AG04450 (cell line): ENCODE results near the gene FAM217B. TPM values are rescaled to one million over a fixed set of nuclear protein-coding genes. Genes with fewer than 3 reads are reported as not detected.

Experiments used
- CTCF ChIA-PET: fragments of 300-600, 350-600 bp; formaldehyde crosslinking; extraction: SDS; loops from one replicate; lab custom pipeline; 2022; ENCODE audit warnings: antibody characterized with exemption, inconsistent platforms; lab: Charles Lee
- POLR2A ChIA-PET: fragments of 350-600 bp; formaldehyde crosslinking; extraction: SDS; loops from one replicate; lab custom pipeline; 2021; ENCODE audit warnings: antibody characterized with exemption, inconsistent platforms; lab: Yijun Ruan, JAX
- DNase-seq: peaks from one replicate; pipeline ENCODE4 v3.0.0-alpha.2; 2011; ENCODE audit warnings: low read depth, low spot score
- H3K27ac ChIP-seq: one replicate; pipeline ENCODE4 v1.5.1; 2012; ENCODE audit warnings: low read depth, low read length, control low read depth
- H3K27me3 ChIP-seq: one replicate; pipeline ENCODE4 v1.6.0; 2012; ENCODE audit warnings: low read length; ENCODE audit not compliant: control insufficient read depth, insufficient read depth
- H3K4me3 ChIP-seq: 2 replicates; pipeline ENCODE4 v1.5.1; 2011; ENCODE audit warnings: mild to moderate bottlenecking, low read depth, low read length, control low read depth
- H3K9me3 ChIP-seq: 2 replicates; pipeline ENCODE4 v1.5.1; 2012; ENCODE audit warnings: low read length; ENCODE audit not compliant: control insufficient read depth, insufficient read depth
- CTCF ChIP-seq: IDR thresholded peaks from 2 replicates; pipeline ENCODE4 v1.5.1; 2011; ENCODE audit warnings: low read depth, low read length, control low read depth, inconsistent platforms
- polyA plus RNA-seq: library from polyadenylated mRNA; depleted of rRNA; stranded (reverse); fragments of >200 nt; gene quantifications from 2 replicates; pipeline ENCODE4 v1.2.3, GENCODE V29; 2011

Gene FAM217B
- polyA plus RNA-seq, 1 experiment, result 11.7 TPM

GRCh38 chr20:59923514-59923913 lies 16.7 kb upstream of the FAM217B start:
- H3K27ac ChIP-seq, result no peak overlapping the region
- CTCF ChIA-PET, result interaction anchor here (2.8 kb wide), 1 partner anchor 11 kb away, joined by 18 read pairs; the partner anchor contains the start of gene SYCP2
- H3K27me3 ChIP-seq, result no peaks in the 10 kb centered on the region
- DNase-seq, result no peak
- no peak overlapping the region for H3K4me3 ChIP-seq
- TF ChIP-seq CTCF, result no peak
- H3K9me3 ChIP-seq, result no peaks in the 10 kb centered on the region
- POLR2A ChIA-PET, result no interaction called here

- Histone ChIP-seq H3K27me3 (peaks cover 3% of the 10 kb centered on the region), H3K9me3 (no peaks in the 10 kb centered on the region), H3K27ac (no peak overlapping the region), H3K4me3 (no peak overlapping the region)
- ChIA-PET CTCF (interaction anchor here (1.2 to 2.8 kb wide), 3 partner anchors 9 to 15 kb away, joined by 3 to 18 read pairs (median 5); partner anchors contain the start of genes FAM217B, PPP1R3D and SYCP2), POLR2A (no interaction called here)
- no peak for TF ChIP-seq CTCF
- no peak for DNase-seq
These were observed 14.8 kb upstream of the FAM217B start for GRCh38 chr20:59925359-59925758.

GRCh38 chr20:59925899-59926298 lies 14.3 kb upstream of the FAM217B start:
- no peaks in the 10 kb centered on the region for H3K9me3 ChIP-seq
- no peak for TF ChIP-seq CTCF
- POLR2A ChIA-PET, result no interaction called here
- DNase-seq, result no peak
- no peak overlapping the region for H3K4me3 ChIP-seq
- peaks cover 5% of the 10 kb centered on the region for H3K27me3 ChIP-seq
- no peak overlapping the region for H3K27ac ChIP-seq
- CTCF ChIA-PET, result interaction anchor here (1.2 kb wide), 2 partner anchors 9 to 14 kb away, joined by 3 to 5 read pairs; partner anchors contain the start of genes FAM217B and PPP1R3D

- Histone ChIP-seq H3K27ac (no peak overlapping the region), H3K9me3 (peaks cover 6% of the 10 kb centered on the region; the same call in 1 of the 2 replicates), H3K27me3 (peaks cover 5% of the 10 kb centered on the region), H3K4me3 (no peak overlapping the region)
- POLR2A ChIA-PET, result no interaction called here
- no peak for DNase-seq
- CTCF ChIA-PET, result interaction anchor here (0.7 kb wide), 1 partner anchor 8 kb away, joined by 3 read pairs; no protein-coding TSS in a partner anchor
- TF ChIP-seq CTCF, result no peak
These were observed 8.5 kb upstream of the FAM217B start for GRCh38 chr20:59931511-59932312.
